HepG2 (cell line): ENCODE measurements around the gene KIF23. TPM values are rescaled to one million over a fixed set of nuclear protein-coding genes. Genes with fewer than 3 reads are reported as not detected.

Source experiments
- ATAC-seq: fragments of 200-7000 bp; cut with Tn5 transposase; 3 replicates; pipeline ENCODE4 v1.9.1; 2020; ENCODE audit warnings: mild to moderate bottlenecking, moderate library complexity
- BruUV-seq: library from RNA; stranded (reverse); fragments of 400-500 nt; replicated peaks from 2 replicates; lab custom pipeline; 2021; lab: Mats Ljungman, UMichigan
- CTCF ChIA-PET: fragments of 300-600 bp; formaldehyde crosslinking; extraction: SDS; loops from one replicate; lab custom pipeline; 2021; ENCODE audit warnings: low total read pairs, inconsistent platforms, low intra/inter-chr PET ratio; lab: Yijun Ruan, JAX
- POLR2A ChIA-PET: fragments of 350-600 bp; sonication (Branson Sonifier 250); formaldehyde crosslinking; loops from one replicate; lab custom pipeline; 2020; ENCODE audit warnings: antibody characterized with exemption, inconsistent platforms; lab: Yijun Ruan, JAX
- DNase-seq: peaks from one replicate; pipeline ENCODE4 v3.0.0-alpha.2; 2015; ENCODE audit warnings: low spot score
- FAIRE-seq: peaks from 3 replicates; lab custom pipeline; 2011; peaks lifted over from hg19 to GRCh38; lab: Jason Lieb, UNC
- H2AFZ ChIP-seq: one replicate; pipeline ENCODE4 v1.6.1; 2011; ENCODE audit warnings: low read length, inconsistent platforms
- H3K27ac ChIP-seq: fragments of 300-600 bp; 3 replicates; pipeline ENCODE4 v1.8.0; 2011; ENCODE audit warnings: mixed run types, mild to moderate bottlenecking, mixed read lengths, low read length, inconsistent platforms; ENCODE audit not compliant: insufficient read depth; ENCODE audit errors: extremely low read length
- H3K27me3 ChIP-seq, 2 experiments: fragments of 200-600 bp in 1 of 2; 2 replicates in 1 of 2; 3 replicates in 1 of 2; pipeline versions ENCODE4 v1.6.0 to v1.8.0; 2011; ENCODE audit warnings: low read length in 2 of 2, mild to moderate bottlenecking in 2 of 2, moderate library complexity in 2 of 2, inconsistent platforms in 1 of 2; ENCODE audit not compliant: insufficient read depth in 2 of 2, control insufficient read depth in 1 of 2
- H3K36me3 ChIP-seq, 2 experiments: fragments of 200-600 bp in 1 of 2; replicated peaks in 1 of 2; 2 replicates in 1 of 2; 3 replicates in 1 of 2; pipeline versions ENCODE4 v1.5.1 to v1.8.0; 2011; ENCODE audit warnings: low read length in 2 of 2, inconsistent platforms in 1 of 2; ENCODE audit not compliant: insufficient read depth in 2 of 2, control insufficient read depth in 1 of 2
- H3K4me1 ChIP-seq: 2 replicates; pipeline ENCODE4 v1.5.1; 2012; ENCODE audit warnings: low read length, inconsistent platforms; ENCODE audit not compliant: insufficient read depth
- H3K4me2 ChIP-seq: 2 replicates; pipeline ENCODE4 v1.6.0; 2011; ENCODE audit warnings: low read depth, low read length, inconsistent platforms
- H3K4me3 ChIP-seq, 3 experiments: fragments of 200-600 bp in 1 of 3; sonication (generic), shearing (Covaris generic) in 1 of 3; replicated peaks in 1 of 3; 2 replicates each; pipeline ENCODE4 v1.5.1; 2011 to 2016; ENCODE audit warnings: low read length in 3 of 3, inconsistent platforms in 2 of 3, low read depth in 2 of 3, mild to moderate bottlenecking in 2 of 3, control low read depth in 1 of 3, mixed read lengths in 1 of 3; ENCODE audit not compliant: insufficient read depth in 1 of 3
- H3K79me2 ChIP-seq: one replicate; pipeline ENCODE4 v1.6.1; 2011; ENCODE audit warnings: low read length, inconsistent platforms; ENCODE audit not compliant: insufficient read depth
- H3K9ac ChIP-seq: 2 replicates; pipeline ENCODE4 v1.6.0; 2011; ENCODE audit warnings: mild to moderate bottlenecking, low read depth, low read length, inconsistent platforms; ENCODE audit not compliant: insufficient read depth
- H3K9me3 ChIP-seq: 2 replicates; pipeline ENCODE4 v1.5.1; 2012; ENCODE audit warnings: mild to moderate bottlenecking, low read length
- H4K20me1 ChIP-seq: 2 replicates; pipeline ENCODE4 v1.6.0; 2011; ENCODE audit warnings: inconsistent platforms, mild to moderate bottlenecking, low read length, moderate library complexity; ENCODE audit not compliant: insufficient read depth
- FOXP1 ChIP-seq, 2 experiments: fragments of 450-650 bp in 1 of 2; IDR thresholded peaks; 2 replicates each; pipeline ENCODE4 v1.6.1; 2017 to 2018; ENCODE audit warnings: antibody characterized with exemption in 1 of 2
- HOMEZ ChIP-seq: IDR thresholded peaks from 2 replicates; pipeline ENCODE4 v1.6.1; 2016; ENCODE audit warnings: low read depth
- HOXA3 ChIP-seq: sonication (generic); formaldehyde crosslinking; IDR thresholded peaks from 2 replicates; pipeline ENCODE4 v1.5.0; 2020; ENCODE audit warnings: missing genetic modification reagents
- MNT ChIP-seq: fragments of 450-650 bp; IDR thresholded peaks from 2 replicates; pipeline ENCODE4 v1.6.1; 2016
- NBN ChIP-seq: fragments of 450-650 bp; conservative IDR thresholded peaks from 2 replicates; pipeline ENCODE4 v1.6.1; 2017
- SOX6 ChIP-seq, 2 experiments: fragments of 450-650 bp in 1 of 2; sonication (generic) in 1 of 2; formaldehyde crosslinking in 1 of 2; IDR thresholded peaks; 2 replicates each; pipeline versions ENCODE4 v1.4.0 to v1.6.1; 2017 to 2020; ENCODE audit warnings: antibody characterized with exemption in 1 of 2, mild to moderate bottlenecking in 1 of 2, missing genetic modification reagents in 1 of 2
- ZBTB1 ChIP-seq: sonication (generic); formaldehyde crosslinking; IDR thresholded peaks from 2 replicates; pipeline ENCODE4 v1.4.0; 2020; ENCODE audit warnings: missing genetic modification reagents, borderline replicate concordance
- ZC3H4 ChIP-seq: sonication (generic); formaldehyde crosslinking; IDR thresholded peaks from 2 replicates; pipeline ENCODE4 v1.4.0; 2020; ENCODE audit warnings: missing genetic modification reagents, borderline replicate concordance
- WGBS: methylation state at CpG from one replicate; pipeline ENCODE4 v1.1.6; 2017; ENCODE audit warnings: low lambda C conversion rate; 5-methylcytosine and 5-hydroxymethylcytosine counted together
- in situ Hi-C: cut with HindIII; loops from 2 replicates; pipeline ENCODE4 v1.10.0; 2017; ENCODE audit warnings: low pct_unique_long_range_greater_than_20kb; ENCODE audit not compliant: extremely low pct_ligation_motif_present
- intact Hi-C: fragments of 100-400 bp; cut with micrococcal nuclease; formaldehyde crosslinking; loops from one replicate; pipeline ENCODE4 v1.10.0; 2022; ENCODE audit not compliant: unreplicated experiment
- polyA plus RNA-seq, 8 experiments: library from polyadenylated mRNA; depleted of rRNA in 3 of 8; stranded (reverse) in 7 of 8; unstranded in 1 of 8; fragments of >200 nt; fragmentation: Illumina TruSeq in 4 of 8; extraction: Trizol in 4 of 8; gene quantifications; 2 replicates each; pipeline versions ENCODE4 v1.2.1 to v1.2.3, GENCODE V29; 2011 to 2016; ENCODE audit warnings: low read depth in 4 of 8, missing spikeins in 1 of 8, mixed read lengths in 1 of 8; ENCODE audit not compliant: insufficient read depth in 1 of 8
- total RNA-seq, 5 experiments: library from RNA; depleted of rRNA; stranded (reverse); fragments of >200 nt; fragmentation: Illumina TruSeq; extraction: Trizol; gene quantifications; 2 replicates each; pipeline ENCODE4 v1.2.3, GENCODE V29; 2016; ENCODE audit warnings: low read depth in 1 of 5

KIF23 gene
- total and polyA plus RNA-seq, 2 of the 13 experiments (the other 11 are each of a cell fraction or from before 2014, with no cell fraction given) = 11.3 to 38.1 TPM

GRCh38 chr15:69385831-69386230 lies 28.3 kb upstream of the KIF23 start:
- 90% methylated on average over 2 of the region's 2 CpGs for WGBS
- BruUV-seq = no TSS peak
- CTCF ChIA-PET = no interaction called here
- Histone ChIP-seq H3K27ac (no peak overlapping the region), H3K4me1 (no peaks in the 10 kb centered on the region), H3K9ac (no peak overlapping the region), H4K20me1 (no peaks in the 10 kb centered on the region), H3K27me3 (peaks cover 2 to 6% of the 10 kb centered on the region in 2 experiments; a peak in 2 of 5 replicates), H3K9me3 (no peaks in the 10 kb centered on the region), H3K36me3 (no peaks in the 10 kb centered on the region), H2AFZ (no peak overlapping the region), H3K79me2 (no peaks in the 10 kb centered on the region), H3K4me3 (no peak overlapping the region), H3K4me2 (no peak overlapping the region)
- TF ChIP-seq HOXA3 (no peak), HOMEZ (CRISPR knock-in tag) (no peak), ZBTB1 (CRISPR knock-in tag) (no peak), SOX6 (IDR thresholded peaks at IDR 0.05) (0 out of 2 replicates have a peak, but pooled peaks have one; percentile 11), SOX6 (CRISPR knock-in tag; IDR thresholded peaks at IDR 0.05) (no peak), NBN (peak; percentile 12; the same call in 1 of the 2 replicates), MNT (peak; percentile 26; the same call in 1 of the 2 replicates), ZC3H4 (no peak), FOXP1 (IDR thresholded peaks at IDR 0.05) (0 out of 2 replicates have a peak, but pooled peaks have one; percentile 32), FOXP1 (CRISPR knock-in tag; IDR thresholded peaks at IDR 0.05) (no peak)
- DNase-seq = no peak
- ATAC-seq = no peak
- in situ Hi-C loops (no loop called here), intact Hi-C loops (no loop called here)
- no peak for FAIRE-seq
- POLR2A ChIA-PET = no interaction called here
